Gastrocnemius medialis (tissue), 4 donors: ENCODE results near the gene GATA2. TPM values are rescaled to one million over a fixed set of nuclear protein-coding genes. Genes with fewer than 3 reads are reported as not detected.

ENCODE experiments used
- ATAC-seq, 2 donors: fragments of 150-250 bp; one replicate each; pipeline ENCODE4 v1.9.1; 2016
- DNase-seq, 2 donors: peaks; one replicate each; pipeline ENCODE4 v3.0.0-alpha.2; 2019
- H3K27ac ChIP-seq, 4 donors: fragments of 200-600 bp; sonication (generic); 1 replicate in 1 of 4; 2 replicates in 3 of 4; pipeline ENCODE4 v1.5.1; 2016 to 2018; ENCODE audit warnings: mild to moderate bottlenecking in 2 of 4, moderate library complexity in 1 of 4
- H3K27me3 ChIP-seq, 3 donors: fragments of 200-600 bp; sonication (generic) in 2 of 3; 1 replicate in 1 of 3; 2 replicates in 2 of 3; pipeline versions ENCODE4 v1.5.1 to v1.6.0; 2016 to 2019; ENCODE audit warnings: mild to moderate bottlenecking in 1 of 3, moderate library complexity in 1 of 3
- H3K36me3 ChIP-seq, 2 donors: fragments of 200-600 bp; sonication (generic) in 1 of 2; one replicate each; pipeline ENCODE4 v1.5.1; 2017 to 2018
- H3K4me1 ChIP-seq, 2 donors: fragments of 200-600 bp; sonication (generic) in 1 of 2; one replicate each; pipeline ENCODE4 v1.5.1; 2016 to 2017; ENCODE audit warnings: mild to moderate bottlenecking in 2 of 2
- H3K4me3 ChIP-seq, 4 donors: fragments of 200-600 bp; sonication (generic) in 3 of 4; 1 replicate in 1 of 4; 2 replicates in 3 of 4; pipeline ENCODE4 v1.5.1; 2016 to 2019; ENCODE audit warnings: mild to moderate bottlenecking in 2 of 4
- H3K9me3 ChIP-seq, 3 donors: fragments of 200-600 bp; sonication (generic) in 2 of 3; 1 replicate in 1 of 3; 2 replicates in 2 of 3; pipeline ENCODE4 v1.5.1; 2016 to 2019
- CTCF ChIP-seq, 5 experiments: fragments of 450-650 bp in 3 of 5; fragments of 200-600 bp in 2 of 5; sonication (generic) in 2 of 5; IDR thresholded peaks in 4 of 5; conservative IDR thresholded peaks in 1 of 5; 1 replicate in 4 of 5; 2 replicates in 1 of 5; pipeline ENCODE4 v1.5.1; 2016 to 2019; ENCODE audit warnings: antibody characterized with exemption in 5 of 5, mild to moderate bottlenecking in 3 of 5, moderate library complexity in 3 of 5
- POLR2A ChIP-seq, 2 donors: fragments of 450-650 bp; IDR thresholded peaks; one replicate each; pipeline ENCODE4 v1.6.1; 2017; ENCODE audit warnings: antibody characterized with exemption in 2 of 2, mild to moderate bottlenecking in 2 of 2, moderate library complexity in 2 of 2
- in situ Hi-C, 4 donors: fragments of 200-750 bp; cut with MboI; loops; one replicate each; pipeline versions ENCODE4 v1.15.0 to v1.8.0; 2017; ENCODE audit warnings: low sequenced_read_pairs in 4 of 4
- intact Hi-C: fragments of 100-400 bp; cut with DNase I; formaldehyde crosslinking; loops from one replicate; pipeline ENCODE4 v1.15.1; 2023; ENCODE audit warnings: low total_unique reads
- total RNA-seq, 4 donors: library from RNA; depleted of rRNA; stranded (reverse); fragments of >200 nt; gene quantifications; one replicate each; pipeline versions ENCODE4 v1.1.0 to v1.2.3, GENCODE V29; 2016

GATA2 gene
- total RNA-seq, 4 donors from 2014 or later: 9.0 to 14.4 (median 12.7) TPM

- ATAC-seq (no peak), DNase-seq (no peak)
- H3K4me3 ChIP-seq: no peak overlapping the region
- no peaks in the 10 kb centered on the region for H3K36me3 ChIP-seq
- H3K4me1 ChIP-seq: peaks cover 4 to 10% of the 10 kb centered on the region in 2 donors
- TF ChIP-seq CTCF (IDR thresholded peaks at IDR 0.05 in 4 of 5, conservative IDR thresholded peaks at IDR 0.05 in 1 of 5): no peak
- no peak for TF ChIP-seq POLR2A (IDR thresholded peaks at IDR 0.05)
- H3K27ac ChIP-seq: no peak overlapping the region
- intact Hi-C loops (loop anchor here (1.0 to 5.0 kb wide), 4 partner anchors 73 to 424 kb away; no protein-coding TSS in a partner anchor), in situ Hi-C loops (loop anchor here in 1 of 4 donors (25.0 kb wide), 1 partner anchor 412 kb away; no protein-coding TSS in a partner anchor)
- peaks cover 55 to 59% (median 57%) of the 10 kb centered on the region in 3 donors for H3K27me3 ChIP-seq
- no peaks in the 10 kb centered on the region for H3K9me3 ChIP-seq
Measured at GRCh38 chr3:128498901-128499530, 6.0 kb upstream of the GATA2 start.

GRCh38 chr3:128498127-128498626 lies 5.2 kb upstream of the GATA2 start:
- H3K27me3 ChIP-seq: peaks cover 63 to 67% (median 65%) of the 10 kb centered on the region in 3 donors
- no peak for TF ChIP-seq POLR2A (IDR thresholded peaks at IDR 0.05)
- TF ChIP-seq CTCF (IDR thresholded peaks at IDR 0.05 in 4 of 5, conservative IDR thresholded peaks at IDR 0.05 in 1 of 5): peak in 2 of 5 experiments; percentile 0 to 9
- DNase-seq: no peak
- ATAC-seq: no peak
- intact Hi-C loops (loop anchor here (1.0 to 5.0 kb wide), 4 partner anchors 72 to 423 kb away; no protein-coding TSS in a partner anchor), in situ Hi-C loops (loop anchor here in 1 of 4 donors (25.0 kb wide), 1 partner anchor 411 kb away; no protein-coding TSS in a partner anchor)
- H3K36me3 ChIP-seq: no peaks in the 10 kb centered on the region
- peaks cover 4 to 10% of the 10 kb centered on the region in 2 donors for H3K4me1 ChIP-seq
- H3K4me3 ChIP-seq: peak overlapping the region in 2 of 4 donors; percentile 54 to 57
- no peak overlapping the region for H3K27ac ChIP-seq
- no peaks in the 10 kb centered on the region for H3K9me3 ChIP-seq

GRCh38 chr3:128497305-128498126 lies 4.5 kb upstream of the GATA2 start:
- peak; percentile 68 to 72 for ATAC-seq
- no peak for DNase-seq
- no peak for TF ChIP-seq POLR2A (IDR thresholded peaks at IDR 0.05)
- peak; percentile 51 to 94 (median 72) for TF ChIP-seq CTCF (IDR thresholded peaks at IDR 0.05 in 4 of 5, conservative IDR thresholded peaks at IDR 0.05 in 1 of 5)
- H3K36me3 ChIP-seq: no peaks in the 10 kb centered on the region
- in situ Hi-C loops (loop anchor here in 1 of 4 donors (25.0 kb wide), 1 partner anchor 410 kb away; no protein-coding TSS in a partner anchor), intact Hi-C loops (loop anchor here (1.0 to 5.0 kb wide), 6 partner anchors 71 to 423 kb away; no protein-coding TSS in a partner anchor)
- H3K9me3 ChIP-seq: no peaks in the 10 kb centered on the region
- H3K27me3 ChIP-seq: peaks cover 70 to 74% (median 72%) of the 10 kb centered on the region in 3 donors
- H3K4me1 ChIP-seq: peaks cover 8 to 15% of the 10 kb centered on the region in 2 donors
- peak overlapping the region; percentile 50 to 64 (median 56) for H3K4me3 ChIP-seq
- H3K27ac ChIP-seq: no peak overlapping the region

- Histone ChIP-seq H3K4me1 (peaks cover 15 to 21% of the 10 kb centered on the region in 2 donors), H3K27me3 (peaks cover 77 to 81% (median 77%) of the 10 kb centered on the region in 3 donors), H3K4me3 (peak overlapping the region in 3 of 4 donors; percentile 54 to 64 (median 57)), H3K9me3 (no peaks in the 10 kb centered on the region), H3K27ac (no peak overlapping the region), H3K36me3 (no peaks in the 10 kb centered on the region)
- ATAC-seq: peak in 1 of 2 donors; percentile 34
- intact Hi-C loops: loop anchor here (1.0 to 5.0 kb wide), 4 partner anchors 189 to 401 kb away; no protein-coding TSS in a partner anchor
- DNase-seq: no peak
- TF ChIP-seq POLR2A (IDR thresholded peaks at IDR 0.05) (no peak), CTCF (IDR thresholded peaks at IDR 0.05 in 4 of 5, conservative IDR thresholded peaks at IDR 0.05 in 1 of 5) (no peak)
- in situ Hi-C loops: loop anchor here in 1 of 4 donors (25.0 kb wide), 1 partner anchor 409 kb away; no protein-coding TSS in a partner anchor
Measured at GRCh38 chr3:128496602-128497304, 3.8 kb upstream of the GATA2 start.
